Fibroblast of lung (primary cell): ENCODE results near the gene GBP2. TPM values are rescaled to one million over a fixed set of nuclear protein-coding genes. Genes with fewer than 3 reads are reported as not detected.
A peak's percentile ranks its signal among the peaks of the same experiment; 100 is the strongest.

Source experiments
- DNase-seq, 2 donors: peaks; one replicate each; pipeline versions ENCODE4 v3.0.0 to v3.0.0-alpha.2; 2010; ENCODE audit warnings: low read depth in 2 of 2
- H2AFZ ChIP-seq: 2 replicates; pipeline ENCODE4 v1.5.1; 2012; ENCODE audit warnings: low read length, control low read depth, inconsistent platforms
- H3K27ac ChIP-seq: 2 replicates; pipeline ENCODE4 v1.5.1; 2011; ENCODE audit warnings: low read length, control low read depth; ENCODE audit not compliant: insufficient read depth
- H3K27me3 ChIP-seq: 2 replicates; pipeline ENCODE4 v1.5.1; 2011; ENCODE audit warnings: mild to moderate bottlenecking, low read length; ENCODE audit not compliant: control insufficient read depth, insufficient read depth
- H3K36me3 ChIP-seq: 2 replicates; pipeline ENCODE4 v1.5.1; 2011; ENCODE audit warnings: low read length; ENCODE audit not compliant: control insufficient read depth, insufficient read depth
- H3K4me1 ChIP-seq: 2 replicates; pipeline ENCODE4 v1.5.1; 2011; ENCODE audit warnings: low read length; ENCODE audit not compliant: control insufficient read depth, insufficient read depth; ENCODE audit errors: extremely low read depth
- H3K4me2 ChIP-seq: 2 replicates; pipeline ENCODE4 v1.5.1; 2011; ENCODE audit warnings: low read length, control low read depth; ENCODE audit not compliant: insufficient read depth; ENCODE audit errors: extremely low read depth
- H3K4me3 ChIP-seq, 4 experiments: fragments of 200-600 bp in 1 of 4; sonication (generic) in 1 of 4; replicated peaks in 1 of 4; 2 replicates each; pipeline ENCODE4 v1.5.1; 2011 to 2016; ENCODE audit warnings: low read length in 4 of 4, low read depth in 3 of 4, mild to moderate bottlenecking in 3 of 4, control low read depth in 2 of 4, inconsistent platforms in 1 of 4, mixed read lengths in 1 of 4; ENCODE audit not compliant: insufficient read depth in 1 of 4; ENCODE audit errors: control extremely low read depth in 1 of 4
- H3K79me2 ChIP-seq: 2 replicates; pipeline ENCODE4 v1.5.1; 2012; ENCODE audit warnings: mild to moderate bottlenecking, low read length, inconsistent platforms; ENCODE audit not compliant: control insufficient read depth, insufficient read depth
- H3K9ac ChIP-seq: 2 replicates; pipeline ENCODE4 v1.5.1; 2011; ENCODE audit warnings: mild to moderate bottlenecking, low read length, control low read depth; ENCODE audit not compliant: insufficient read depth
- H3K9me3 ChIP-seq: 2 replicates; pipeline ENCODE4 v1.5.1; 2012; ENCODE audit warnings: low read depth, low read length; ENCODE audit not compliant: control insufficient read depth, insufficient read depth
- H4K20me1 ChIP-seq: 2 replicates; pipeline ENCODE4 v1.5.1; 2011; ENCODE audit warnings: low read length; ENCODE audit not compliant: control insufficient read depth, insufficient read depth; ENCODE audit errors: extremely low read depth
- CTCF ChIP-seq, 2 donors: IDR thresholded peaks in 1 of 2; conservative IDR thresholded peaks in 1 of 2; 1 replicate in 1 of 2; 2 replicates in 1 of 2; pipeline ENCODE4 v1.5.1; 2011 to 2012; ENCODE audit warnings: low read length in 2 of 2, control low read depth in 1 of 2, inconsistent platforms in 1 of 2, low read depth in 1 of 2, mild to moderate bottlenecking in 1 of 2
- EZH2 ChIP-seq: IDR thresholded peaks from 2 replicates; pipeline ENCODE4 v1.5.1; 2012; ENCODE audit warnings: low read length, control low read depth, mild to moderate bottlenecking; ENCODE audit errors: missing control alignments
- polyA plus RNA-seq, 2 donors: library from polyadenylated mRNA; depleted of rRNA in 1 of 2; stranded (reverse) in 1 of 2; unstranded in 1 of 2; fragments of >200 nt; gene quantifications; 2 replicates each; pipeline ENCODE4 v1.2.1, GENCODE V29; 2011 to 2012; ENCODE audit warnings: missing spikeins in 1 of 2
- total RNA-seq: library from RNA; depleted of rRNA; stranded (reverse); fragments of >200 nt; gene quantifications from 2 replicates; pipeline ENCODE4 v1.2.1, GENCODE V29; 2014

GBP2 gene
- total and polyA plus RNA-seq, 2 donors (not counting 1 experiment from before 2014, with no cell fraction given), result 50.6 to 70.7 TPM

GRCh38 chr1:89070509-89070908 lies 55.4 kb downstream of the GBP2 start:
- peak overlapping the region; percentile 63 for H2AFZ ChIP-seq
- no peak for DNase-seq
- peak overlapping the region in 1 of 4 experiments; percentile 38 for H3K4me3 ChIP-seq
- no peaks in the 10 kb centered on the region for H3K27me3 ChIP-seq
- H3K9ac ChIP-seq, result no peak overlapping the region
- H4K20me1 ChIP-seq, result no peaks in the 10 kb centered on the region
- H3K27ac ChIP-seq, result no peak overlapping the region
- H3K36me3 ChIP-seq, result no peaks in the 10 kb centered on the region
- H3K4me2 ChIP-seq, result peak overlapping the region; percentile 69
- no peak for TF ChIP-seq EZH2
- peaks cover 2% of the 10 kb centered on the region for H3K4me1 ChIP-seq
- no peaks in the 10 kb centered on the region for H3K79me2 ChIP-seq
- no peaks in the 10 kb centered on the region for H3K9me3 ChIP-seq

GRCh38 chr1:89069951-89070350 lies 56.0 kb downstream of the GBP2 start:
- Histone ChIP-seq H3K9ac (no peak overlapping the region), H3K79me2 (no peaks in the 10 kb centered on the region), H3K27ac (no peak overlapping the region), H3K4me3 (peak overlapping the region; percentile 29 to 38 (median 34)), H4K20me1 (no peaks in the 10 kb centered on the region), H3K4me2 (peak overlapping the region; percentile 69), H3K27me3 (no peaks in the 10 kb centered on the region), H3K36me3 (no peaks in the 10 kb centered on the region), H2AFZ (peak overlapping the region; percentile 63), H3K9me3 (no peaks in the 10 kb centered on the region), H3K4me1 (peaks cover 3% of the 10 kb centered on the region)
- DNase-seq, result peak in 1 of 2 donors; percentile 28
- TF ChIP-seq CTCF (conservative IDR thresholded peaks at IDR 0.05 in 1 of 2, IDR thresholded peaks at IDR 0.05 in 1 of 2; ENCODE audit: low read depth in 1 of 2, low read length in 2 of 2), result no peak

GRCh38 chr1:89068291-89068690 lies 57.6 kb downstream of the GBP2 start:
- H3K4me1 ChIP-seq, result peaks cover 3% of the 10 kb centered on the region
- H3K27ac ChIP-seq, result no peak overlapping the region
- H3K9me3 ChIP-seq, result no peaks in the 10 kb centered on the region
- no peak for TF ChIP-seq EZH2
- no peak for TF ChIP-seq CTCF (conservative IDR thresholded peaks at IDR 0.05 in 1 of 2, IDR thresholded peaks at IDR 0.05 in 1 of 2; ENCODE audit: low read depth in 1 of 2, low read length in 2 of 2)
- H3K4me3 ChIP-seq, result no peak overlapping the region
- peaks cover 8% of the 10 kb centered on the region for H3K79me2 ChIP-seq
- peak overlapping the region; percentile 0 for H2AFZ ChIP-seq
- no peaks in the 10 kb centered on the region for H3K27me3 ChIP-seq
- peak; percentile 34 to 85 for DNase-seq
- no peaks in the 10 kb centered on the region for H3K36me3 ChIP-seq
- H3K4me2 ChIP-seq, result no peak overlapping the region
- H4K20me1 ChIP-seq, result no peaks in the 10 kb centered on the region
- H3K9ac ChIP-seq, result no peak overlapping the region
